NOMO-1 treated with DMSO at 0.1 percent for 48 hours (cell line): ENCODE data around the gene KIF19.

Experiments used
- DNase-seq: peaks from one replicate; lab custom pipeline; 2025; ENCODE audit not compliant: unreplicated experiment; lab: John Stamatoyannopoulos, UW

The KIF19 gene

GRCh38 chr17:74340470-74341023 is 14.5 kb downstream of the KIF19 start:
- DNase-seq = no peak

- no peak for DNase-seq
Observed at GRCh38 chr17:74342224-74342623, 16.2 kb downstream of the KIF19 start.

DNA sequence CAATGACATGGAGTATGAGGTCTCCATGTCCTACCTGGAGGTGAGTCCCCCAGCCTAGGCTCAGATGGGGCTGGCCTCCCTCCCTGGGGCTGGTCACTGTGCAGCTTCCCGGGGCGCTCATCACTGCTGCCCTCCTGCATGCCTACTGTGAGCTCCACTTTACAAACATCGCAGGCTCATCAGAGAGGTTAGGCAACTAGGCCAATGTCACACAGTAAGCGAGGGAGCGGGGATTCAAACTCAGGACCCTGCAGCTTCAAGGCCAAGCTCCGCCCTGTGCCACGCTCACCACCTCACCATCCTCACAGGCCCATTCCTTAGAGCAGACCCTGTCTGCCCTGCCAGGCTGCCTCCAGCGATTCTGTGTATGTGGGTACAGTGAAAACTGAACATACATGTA is 17.1 kb downstream of the KIF19 start:
- DNase-seq = no peak

- DNase-seq = no peak
Observed at GRCh38 chr17:74343526-74344284, 17.7 kb downstream of the KIF19 start.

DNA sequence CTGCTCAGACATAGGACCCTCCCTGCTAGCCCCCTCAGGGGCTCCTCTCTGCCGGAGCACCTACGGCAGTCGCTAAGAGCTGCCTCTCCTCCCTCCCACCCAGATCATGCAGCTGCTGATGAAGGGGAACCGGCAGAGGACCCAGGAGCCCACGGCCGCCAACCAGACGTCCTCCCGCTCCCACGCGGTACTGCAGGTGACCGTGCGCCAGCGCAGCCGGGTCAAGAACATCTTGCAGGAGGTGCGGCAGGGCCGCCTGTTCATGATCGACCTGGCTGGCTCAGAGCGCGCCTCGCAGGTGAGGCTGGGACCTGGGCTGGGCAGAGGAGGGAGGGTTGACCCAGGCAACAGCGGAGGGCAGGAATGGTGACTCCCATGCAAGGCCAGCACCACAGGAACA is 18.6 kb downstream of the KIF19 start:
- no peak for DNase-seq

GRCh38 chr17:74345433-74346241 is 19.6 kb downstream of the KIF19 start:
- no peak for DNase-seq

- no peak for DNase-seq
Observed at GRCh38 chr17:74347646-74348045, 21.6 kb downstream of the KIF19 start.

DNA sequence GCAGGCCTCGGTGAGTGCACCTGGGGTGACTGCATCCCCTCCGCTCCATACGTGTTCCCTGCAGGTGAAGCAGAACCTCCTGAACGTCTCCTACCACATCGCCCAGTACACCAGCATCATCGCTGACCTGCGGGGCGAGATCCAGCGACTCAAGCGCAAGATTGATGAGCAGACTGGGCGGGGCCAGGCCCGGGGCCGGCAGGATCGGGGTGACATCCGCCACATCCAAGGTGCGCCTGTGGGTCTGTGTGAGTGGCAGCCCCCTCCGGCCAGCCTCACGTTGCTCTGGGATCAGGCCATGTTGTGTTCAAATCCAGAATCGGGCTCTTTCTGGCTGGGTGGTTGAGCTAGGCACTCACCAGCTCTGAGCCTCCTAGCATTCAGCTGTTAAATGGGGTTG is 23.1 kb downstream of the KIF19 start:
- no peak for DNase-seq

DNA sequence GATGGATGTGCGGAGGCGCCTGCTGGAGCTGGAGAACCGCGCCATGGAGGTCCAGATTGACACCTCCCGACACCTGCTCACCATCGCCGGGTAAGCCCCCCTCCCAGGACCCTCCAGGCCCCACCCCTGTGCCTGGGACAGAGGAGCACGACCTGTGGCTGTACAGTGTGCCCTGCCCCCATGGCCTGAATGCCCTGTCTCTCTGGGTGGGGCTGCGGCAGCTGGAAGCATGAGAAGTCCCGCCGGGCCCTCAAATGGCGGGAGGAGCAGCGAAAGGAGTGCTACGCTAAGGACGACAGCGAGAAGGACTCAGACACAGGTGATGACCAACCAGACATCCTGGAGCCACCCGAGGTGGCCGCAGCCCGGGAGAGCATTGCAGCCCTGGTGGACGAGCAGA is 24.5 kb downstream of the KIF19 start:
- no peak for DNase-seq

DNA sequence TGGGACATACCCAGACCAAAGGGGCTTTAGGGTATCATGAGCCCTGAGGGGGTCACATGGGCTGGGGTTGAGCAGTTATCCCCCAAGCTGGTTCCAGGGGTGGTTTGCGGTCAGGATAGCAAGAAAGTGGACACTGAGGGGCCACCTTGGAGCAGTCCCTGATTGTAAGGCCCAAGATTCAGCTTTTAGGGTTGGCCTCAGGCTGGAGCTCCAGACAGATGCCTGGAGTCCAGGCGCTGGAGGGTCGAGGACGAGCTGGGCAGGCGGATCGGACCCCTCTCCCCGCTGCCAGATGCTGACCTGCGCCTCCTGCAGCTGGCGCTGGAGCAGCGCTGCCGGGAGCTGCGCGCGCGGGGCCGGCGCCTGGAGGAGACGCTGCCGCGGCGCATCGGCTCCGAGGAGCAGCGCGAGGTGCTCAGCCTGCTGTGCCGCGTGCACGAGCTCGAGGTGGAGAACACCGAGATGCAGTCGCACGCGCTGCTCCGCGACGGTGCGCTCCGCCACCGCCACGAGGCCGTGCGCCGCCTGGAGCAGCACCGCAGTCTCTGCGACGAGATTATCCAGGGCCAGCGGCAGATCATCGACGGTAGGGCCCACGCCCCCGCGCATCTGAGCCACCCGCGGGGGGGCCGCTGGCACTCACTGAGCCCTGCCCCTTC is 25.7 kb downstream of the KIF19 start:
- no peak for DNase-seq

DNA sequence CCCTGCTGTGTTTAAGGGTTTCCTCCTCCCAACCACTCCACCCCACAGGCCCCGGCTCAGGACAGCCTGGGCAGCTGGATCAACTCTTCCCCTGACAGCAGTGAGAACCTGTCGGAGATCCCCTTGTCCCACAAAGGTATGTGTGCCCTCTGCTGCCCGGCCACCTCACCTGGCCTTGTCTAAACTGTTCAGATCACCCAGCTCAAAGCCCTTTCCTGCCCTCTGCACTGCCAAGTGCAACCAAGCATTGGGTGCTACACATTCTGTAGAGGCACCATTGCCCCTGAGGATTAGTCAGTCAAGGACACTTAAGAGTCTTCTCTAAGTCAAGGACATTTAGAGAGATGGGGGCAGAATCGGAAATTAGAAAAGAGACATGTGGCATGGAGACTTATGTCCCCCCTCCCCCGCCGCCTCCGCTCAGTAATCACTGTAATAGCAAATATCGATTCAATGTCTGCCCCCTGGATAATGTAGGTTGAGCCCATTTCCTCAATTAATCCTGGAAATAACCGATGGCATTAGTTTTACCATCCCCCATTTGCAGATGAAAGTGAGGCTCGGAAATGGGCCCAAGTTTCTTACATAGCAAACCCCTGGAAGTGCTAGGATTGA is 27.5 kb downstream of the KIF19 start:
- DNase-seq = no peak

DNA sequence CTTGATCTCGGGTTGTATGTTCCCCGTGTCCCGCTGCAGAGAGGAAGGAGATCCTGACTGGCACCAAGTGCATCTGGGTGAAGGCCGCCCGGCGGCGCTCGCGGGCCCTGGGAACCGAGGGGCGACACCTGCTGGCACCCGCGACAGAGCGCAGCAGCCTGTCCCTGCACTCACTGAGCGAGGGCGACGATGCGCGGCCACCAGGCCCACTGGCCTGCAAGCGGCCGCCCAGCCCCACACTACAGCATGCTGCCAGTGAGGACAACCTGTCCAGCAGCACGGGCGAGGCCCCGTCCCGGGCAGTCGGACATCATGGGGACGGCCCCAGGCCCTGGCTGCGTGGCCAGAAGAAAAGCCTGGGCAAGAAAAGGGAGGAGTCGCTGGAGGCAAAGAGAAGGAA is 28.1 kb downstream of the KIF19 start:
- DNase-seq = peak; percentile 72

- DNase-seq = no peak
Observed at GRCh38 chr17:74354561-74354960, 28.5 kb downstream of the KIF19 start.

- DNase-seq = no peak
Observed at GRCh38 chr17:74355065-74355464, 29.0 kb downstream of the KIF19 start.

DNA sequence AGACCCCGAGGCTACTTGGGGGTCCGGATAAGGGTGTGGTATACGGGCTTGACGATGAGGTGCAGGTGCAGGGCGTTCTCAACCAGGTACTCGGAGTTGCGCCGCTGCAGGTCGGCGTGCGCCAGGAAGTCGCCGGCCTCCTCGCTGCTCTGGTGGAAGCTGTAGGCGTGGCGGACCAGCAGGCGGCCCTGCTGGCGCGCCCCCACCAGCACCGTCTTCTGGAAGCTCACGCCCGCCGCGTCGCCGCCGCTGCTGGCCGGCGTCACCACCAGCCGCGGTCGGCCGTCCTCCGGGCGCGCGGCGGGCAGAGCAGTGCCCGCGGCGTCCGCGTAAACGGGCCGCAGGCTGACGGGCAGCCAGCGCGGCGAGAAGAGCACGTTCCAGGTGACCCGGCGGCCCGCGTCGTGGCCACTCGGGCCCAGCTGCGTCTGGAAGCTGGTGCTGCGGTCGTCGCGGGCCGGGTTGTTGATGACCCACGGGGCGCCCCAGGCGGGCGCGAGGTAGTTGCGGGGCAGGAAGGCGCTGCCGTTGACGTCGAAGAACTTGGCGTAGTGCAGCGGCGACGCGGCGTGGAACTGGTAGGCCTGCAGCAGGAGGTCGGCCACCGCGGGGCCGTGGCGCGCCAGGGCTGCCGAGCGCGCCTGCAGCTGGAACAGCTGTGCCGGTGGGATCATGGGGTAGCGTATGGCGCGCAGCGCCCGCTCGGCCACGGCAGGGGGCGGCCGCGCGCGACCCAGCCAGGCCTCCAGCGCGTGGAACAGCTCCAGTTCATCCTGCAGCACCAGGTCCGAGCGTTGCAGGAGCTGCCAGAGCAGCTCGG is 30.8 kb downstream of the KIF19 start:
- DNase-seq = peak; percentile 32

DNA sequence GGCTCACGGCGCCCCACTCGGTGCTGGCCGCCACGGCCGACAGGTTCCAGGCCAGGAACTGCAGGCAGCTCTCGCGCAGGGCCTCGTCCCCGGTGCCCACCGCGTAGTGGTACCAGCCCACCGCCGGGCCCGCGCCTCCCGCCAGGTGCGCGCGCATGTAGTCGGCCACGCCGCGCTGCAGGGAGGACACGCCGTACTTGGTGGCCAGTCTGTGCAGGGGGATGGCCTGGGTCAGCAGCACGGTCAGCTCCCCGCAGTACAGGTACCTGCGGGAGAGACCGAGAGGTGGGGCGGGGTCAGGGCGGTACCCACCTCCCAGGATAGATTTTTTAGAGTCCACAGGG is 31.4 kb downstream of the KIF19 start:
- no peak for DNase-seq

- no peak for DNase-seq
Observed at GRCh38 chr17:74358697-74359096, 32.7 kb downstream of the KIF19 start.

DNA sequence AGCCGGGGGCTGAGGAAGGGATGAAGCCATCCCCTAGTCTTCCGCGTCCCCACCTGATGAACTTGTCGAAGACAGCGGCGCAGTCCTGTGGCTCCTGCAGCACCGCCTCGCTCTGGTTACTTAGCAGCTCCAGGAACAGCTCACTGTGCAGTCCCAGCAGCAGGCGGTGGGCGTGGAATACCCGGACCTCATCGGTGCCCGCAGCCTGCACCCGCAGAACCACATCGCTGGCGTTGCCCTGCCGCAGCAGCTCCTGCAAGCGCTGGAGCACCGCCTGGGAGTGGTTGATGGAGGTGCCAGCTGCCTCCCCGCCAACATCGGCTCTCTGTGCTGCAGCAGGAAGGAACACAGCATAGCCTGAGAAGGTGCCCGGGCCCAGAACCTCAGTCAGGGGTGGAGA is 33.9 kb downstream of the KIF19 start:
- DNase-seq = no peak

DNA sequence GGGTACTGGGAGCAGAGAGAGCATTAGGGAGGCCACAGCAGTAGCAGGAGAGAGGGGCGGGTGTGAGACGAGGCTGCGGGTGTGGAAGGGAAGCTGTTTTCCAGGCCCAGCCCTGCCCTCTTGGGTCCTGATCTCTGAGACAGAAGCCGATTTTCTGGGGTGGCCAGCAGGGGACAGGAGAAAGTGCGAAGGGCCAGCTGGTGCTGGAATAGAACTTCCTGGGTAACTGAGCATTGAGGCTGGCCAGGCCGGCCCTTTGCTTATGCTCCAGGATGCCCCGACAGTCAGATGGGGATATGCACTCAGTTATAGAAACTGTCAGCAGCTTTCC is 34.8 kb downstream of the KIF19 start:
- DNase-seq = no peak

DNA sequence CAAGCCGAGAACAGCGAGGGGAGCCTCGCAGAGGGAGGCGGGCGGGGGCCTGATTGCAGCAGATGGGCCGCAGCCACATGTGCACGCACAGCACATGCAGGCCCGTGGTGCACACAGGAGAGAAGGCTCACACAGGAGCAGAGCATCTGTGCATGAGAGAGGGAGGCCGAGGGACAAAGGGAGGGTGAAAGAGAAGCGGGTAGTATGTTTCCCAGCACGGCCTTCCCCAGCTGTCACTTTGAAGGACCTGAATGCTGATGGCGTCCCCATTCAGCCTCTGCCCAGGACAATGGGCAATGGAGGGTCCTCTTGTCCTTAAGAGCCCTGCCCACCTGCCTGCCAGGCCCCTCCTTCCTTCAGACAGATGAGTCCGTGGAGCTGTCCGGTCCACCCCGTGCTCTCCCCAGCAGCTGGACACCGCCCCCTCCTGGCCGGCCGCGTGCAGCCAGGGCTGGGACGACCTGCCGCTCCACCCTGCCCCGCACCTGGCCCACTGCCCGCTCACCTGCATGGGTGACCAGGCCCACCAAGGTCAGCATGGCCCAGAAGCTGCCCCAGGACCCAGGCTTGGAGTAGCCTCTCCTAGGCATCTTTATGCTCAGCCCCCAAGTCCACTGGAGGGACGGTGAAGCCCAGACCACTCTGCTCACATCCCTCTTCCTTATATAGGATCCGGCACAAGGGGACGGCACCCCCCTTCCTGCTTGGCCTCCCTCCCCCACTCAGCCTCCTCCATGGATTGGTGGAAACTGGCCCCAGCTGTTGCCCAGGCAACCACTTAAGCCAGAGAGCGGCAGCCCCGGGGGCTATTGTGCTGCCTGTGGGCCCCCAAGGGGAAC is 35.4 kb downstream of the KIF19 start, which contains the start of gene BTBD17:
Gene BTBD17 (minus strand): TSS at position 639 of the 839 bp plus-strand sequence. CDS start 49 bp downstream, at position 590.
- no peak for DNase-seq
